Left renal pelvis (tissue), 4 donors: ENCODE data around the gene CLDN7. TPM values are rescaled to one million over a fixed set of nuclear protein-coding genes. Genes with fewer than 3 reads are reported as not detected.
A peak's percentile ranks its signal among the peaks of the same experiment; 100 is the strongest.

Experiments used
- DNase-seq, 4 donors: peaks; one replicate each; pipeline ENCODE4 v3.0.0-alpha.2; 2013; ENCODE audit warnings: low read depth in 4 of 4, low spot score in 3 of 4
- polyA plus RNA-seq, 4 donors: library from polyadenylated mRNA; unstranded; fragments of 120-200 nt; gene quantifications; one replicate each; pipeline ENCODE4 v1.2.1, GENCODE V29; 2013; ENCODE audit not compliant: insufficient read length in 4 of 4

CLDN7 gene
- polyA plus RNA-seq, 4 donors, result 1.3 to 58.7 (median 50.8) TPM

DNA sequence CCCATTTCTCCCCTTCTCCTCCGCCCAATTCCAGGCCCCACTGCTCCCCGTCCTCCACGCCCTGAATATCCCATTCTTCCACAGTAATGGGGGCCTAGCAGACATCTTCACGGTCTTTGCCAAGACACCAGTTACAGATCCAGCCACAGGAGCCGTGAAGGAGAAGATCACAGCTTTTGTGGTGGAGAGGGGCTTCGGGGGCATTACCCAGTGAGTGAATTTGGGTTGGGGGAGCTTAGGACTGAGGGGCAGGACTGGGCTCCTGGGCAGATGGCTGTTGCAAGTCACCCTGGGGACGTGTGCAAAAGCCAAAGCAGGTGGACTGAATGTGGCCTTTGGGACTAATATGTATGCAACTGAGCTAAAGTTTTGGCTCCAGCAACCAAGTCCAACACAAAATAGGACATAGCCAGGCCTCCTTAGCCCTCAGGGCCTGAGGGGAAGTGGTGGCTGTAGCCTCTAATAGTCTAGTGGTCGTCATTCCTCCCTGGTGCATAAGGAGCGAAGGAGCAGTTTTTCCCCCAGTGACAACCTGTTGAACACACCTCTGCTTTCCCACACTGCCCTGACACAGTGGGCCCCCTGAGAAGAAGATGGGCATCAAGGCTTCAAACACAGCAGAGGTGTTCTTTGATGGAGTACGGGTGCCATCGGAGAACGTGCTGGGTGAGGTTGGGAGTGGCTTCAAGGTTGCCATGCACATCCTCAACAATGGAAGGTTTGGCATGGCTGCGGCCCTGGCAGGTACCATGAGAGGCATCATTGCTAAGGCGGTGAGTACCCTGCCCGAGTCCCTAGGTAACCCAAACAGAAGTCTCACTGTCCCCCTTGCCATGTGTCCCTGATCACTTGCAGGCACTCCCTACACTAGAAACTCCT is 39.9 kb downstream of the CLDN7 start:
- DNase-seq, result no peak

DNA sequence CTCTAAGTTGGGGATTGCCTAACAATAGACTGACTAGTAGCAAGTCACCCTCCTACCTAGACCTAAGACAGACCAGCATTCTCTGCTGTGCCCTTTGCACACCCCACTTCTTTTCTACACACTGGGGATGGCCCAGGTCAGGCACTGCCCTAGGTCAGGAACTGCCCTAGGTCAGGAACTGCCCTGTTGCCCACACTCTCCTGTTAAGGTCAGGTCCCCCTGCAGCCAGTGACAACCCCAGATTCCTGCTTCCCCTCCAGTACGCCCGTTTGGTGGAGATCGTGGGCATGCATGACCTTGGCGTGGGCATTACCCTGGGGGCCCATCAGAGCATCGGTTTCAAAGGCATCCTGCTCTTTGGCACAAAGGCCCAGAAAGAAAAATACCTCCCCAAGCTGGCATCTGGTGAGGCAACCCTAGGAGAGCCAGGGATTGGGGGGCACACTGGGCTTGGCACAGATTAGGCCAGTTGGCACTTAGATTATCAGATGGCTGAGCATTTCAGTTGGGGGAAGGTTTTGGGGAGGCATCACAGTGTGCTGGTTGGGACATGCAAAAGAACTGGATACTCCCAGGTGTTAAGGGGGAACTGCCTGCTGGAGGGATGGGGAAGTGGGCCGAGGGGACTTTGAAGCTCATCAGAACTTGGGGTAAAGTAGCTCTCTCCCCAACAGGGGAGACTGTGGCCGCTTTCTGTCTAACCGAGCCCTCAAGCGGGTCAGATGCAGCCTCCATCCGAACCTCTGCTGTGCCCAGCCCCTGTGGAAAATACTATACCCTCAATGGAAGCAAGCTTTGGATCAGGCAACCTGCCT is 40.8 kb downstream of the CLDN7 start:
- DNase-seq, result no peak

DNA sequence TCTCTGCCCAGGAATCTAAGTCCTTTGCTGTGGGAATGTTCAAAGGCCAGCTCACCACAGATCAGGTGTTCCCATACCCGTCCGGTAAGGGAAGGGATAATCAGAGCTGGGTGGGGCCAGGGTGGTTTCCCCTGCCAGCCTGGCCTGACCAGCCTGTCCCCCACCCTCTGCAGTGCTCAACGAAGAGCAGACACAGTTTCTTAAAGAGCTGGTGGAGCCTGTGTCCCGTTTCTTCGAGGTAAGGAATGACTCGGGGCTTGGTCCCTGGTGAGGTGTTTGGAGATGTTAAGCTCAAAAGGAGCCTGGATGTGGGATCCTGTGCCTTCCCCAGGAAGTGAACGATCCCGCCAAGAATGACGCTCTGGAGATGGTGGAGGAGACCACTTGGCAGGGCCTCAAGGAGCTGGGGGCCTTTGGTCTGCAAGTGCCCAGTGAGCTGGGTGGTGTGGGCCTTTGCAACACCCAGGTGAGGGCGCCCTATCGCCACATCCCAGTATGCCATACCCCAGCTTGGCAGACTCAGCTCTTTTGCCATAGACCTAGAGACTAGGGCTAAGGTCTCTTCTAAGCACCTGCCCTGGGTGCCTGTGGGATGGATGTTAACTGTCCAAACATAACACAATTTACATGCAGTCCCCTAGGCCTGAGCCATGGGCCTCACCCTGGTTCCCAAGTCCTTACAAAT is 41.5 kb downstream of the CLDN7 start:
- DNase-seq, result no peak

DNA sequence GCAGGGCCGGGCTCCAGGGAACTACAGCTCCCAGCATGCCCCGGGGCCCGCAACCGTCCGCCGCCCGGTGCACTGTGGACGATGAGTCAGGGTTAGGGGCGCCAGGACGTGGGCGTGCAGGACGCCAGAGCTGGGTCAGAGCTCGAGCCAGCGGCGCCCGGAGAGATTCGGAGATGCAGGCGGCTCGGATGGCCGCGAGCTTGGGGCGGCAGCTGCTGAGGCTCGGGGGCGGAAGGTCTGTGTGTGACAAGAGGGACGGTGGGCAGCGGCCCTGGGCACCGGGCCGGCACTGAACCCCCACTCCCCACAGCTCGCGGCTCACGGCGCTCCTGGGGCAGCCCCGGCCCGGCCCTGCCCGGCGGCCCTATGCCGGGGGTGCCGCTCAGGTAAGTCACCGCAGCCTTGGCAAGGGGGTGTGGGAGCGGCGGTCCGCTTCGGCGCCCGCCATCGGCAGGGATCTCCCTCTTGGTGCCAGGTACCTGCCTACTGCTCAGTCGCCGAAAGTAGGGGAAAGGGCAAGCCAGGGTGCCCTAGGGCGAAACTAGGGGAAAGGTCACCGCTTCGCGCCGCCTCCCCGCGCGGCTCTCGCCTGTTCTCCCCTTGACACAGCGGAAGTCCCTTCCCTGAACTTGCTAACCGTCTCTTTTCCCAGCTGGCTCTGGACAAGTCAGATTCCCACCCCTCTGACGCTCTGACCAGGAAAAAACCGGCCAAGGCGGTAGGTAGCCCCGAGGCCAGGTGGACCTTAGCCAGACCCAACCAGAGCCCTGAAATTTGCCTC is 42.3 kb downstream of the CLDN7 start, which contains the start of the genes ACADVL and DLG4:
ACADVL (plus strand) TSS at position 127 of the 781 bp plus-strand sequence; CDS start at position 174, 47 bp downstream.
DLG4 (minus strand) TSS at position 25 of the 781 bp plus-strand sequence.
- DNase-seq, result peak in 1 of 4 donors; percentile 74

DNA sequence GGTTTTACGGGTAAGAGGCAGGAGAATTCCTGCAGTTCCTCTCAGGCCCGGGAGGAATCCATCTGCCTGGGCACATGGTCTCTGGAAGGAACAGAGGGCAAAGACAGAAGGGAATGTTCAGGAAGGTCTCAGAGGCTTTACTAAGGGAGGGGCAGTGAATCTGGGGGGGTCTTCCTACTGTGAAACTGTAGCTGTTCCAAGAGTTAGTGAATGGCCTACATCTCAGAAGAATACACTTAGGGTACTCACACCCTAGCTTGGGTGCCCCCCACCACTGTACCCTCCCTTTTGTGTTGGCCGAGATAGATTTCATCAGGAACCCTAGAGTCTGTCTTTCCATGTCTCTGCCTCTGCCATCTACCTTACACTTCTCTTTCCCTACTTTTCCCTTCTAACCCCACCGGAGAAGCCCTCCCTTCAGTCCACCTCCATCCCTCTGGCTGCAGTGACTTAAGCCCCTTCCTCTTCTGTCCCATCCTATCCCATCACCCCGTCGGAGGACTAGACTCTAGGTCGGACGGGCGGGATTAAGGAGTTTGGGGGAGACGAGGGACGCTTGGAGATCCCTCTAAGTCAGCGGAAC is 43.0 kb downstream of the CLDN7 start:
- DNase-seq, result no peak

DNA sequence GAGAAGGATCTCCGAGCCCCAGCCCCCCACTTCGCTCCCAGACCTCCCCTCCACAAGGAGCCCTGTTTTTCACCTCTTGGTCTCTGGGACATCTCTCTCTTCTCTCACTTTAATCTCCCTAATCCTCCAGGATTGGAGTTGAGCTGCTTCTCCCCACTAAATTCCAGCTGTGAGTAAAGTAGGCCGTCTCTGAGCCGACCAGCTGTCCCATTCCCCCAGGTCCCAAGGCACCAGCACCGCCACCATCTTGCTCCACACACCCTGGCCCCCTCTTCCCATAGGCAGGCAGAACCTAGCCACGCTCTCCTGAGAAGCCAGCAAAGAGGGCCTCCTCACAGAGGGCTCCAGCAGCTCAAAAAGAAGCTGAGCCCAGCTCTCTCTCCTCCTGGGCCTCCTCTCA is 43.5 kb downstream of the CLDN7 start:
- no peak for DNase-seq

DNA sequence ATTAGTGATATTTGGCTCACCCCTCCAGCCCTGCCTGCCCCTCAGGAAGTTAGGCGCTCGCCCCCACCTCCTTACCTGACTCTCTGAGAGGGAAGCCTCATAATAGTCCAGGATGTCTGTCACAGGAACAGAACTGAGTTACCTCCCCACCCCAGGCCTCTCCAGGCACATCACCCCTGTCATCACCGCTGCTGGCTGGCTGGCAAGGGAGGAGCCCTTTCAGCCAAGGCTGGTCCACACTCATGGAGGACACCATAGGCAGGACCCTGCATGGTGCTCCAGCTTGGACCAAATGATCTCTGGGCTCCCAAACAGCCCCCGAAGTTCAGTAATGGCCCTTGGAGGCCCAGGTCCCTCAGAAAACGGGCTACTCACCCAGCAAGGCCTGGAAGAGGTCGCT is 44.1 kb downstream of the CLDN7 start:
- DNase-seq, result no peak

DNA sequence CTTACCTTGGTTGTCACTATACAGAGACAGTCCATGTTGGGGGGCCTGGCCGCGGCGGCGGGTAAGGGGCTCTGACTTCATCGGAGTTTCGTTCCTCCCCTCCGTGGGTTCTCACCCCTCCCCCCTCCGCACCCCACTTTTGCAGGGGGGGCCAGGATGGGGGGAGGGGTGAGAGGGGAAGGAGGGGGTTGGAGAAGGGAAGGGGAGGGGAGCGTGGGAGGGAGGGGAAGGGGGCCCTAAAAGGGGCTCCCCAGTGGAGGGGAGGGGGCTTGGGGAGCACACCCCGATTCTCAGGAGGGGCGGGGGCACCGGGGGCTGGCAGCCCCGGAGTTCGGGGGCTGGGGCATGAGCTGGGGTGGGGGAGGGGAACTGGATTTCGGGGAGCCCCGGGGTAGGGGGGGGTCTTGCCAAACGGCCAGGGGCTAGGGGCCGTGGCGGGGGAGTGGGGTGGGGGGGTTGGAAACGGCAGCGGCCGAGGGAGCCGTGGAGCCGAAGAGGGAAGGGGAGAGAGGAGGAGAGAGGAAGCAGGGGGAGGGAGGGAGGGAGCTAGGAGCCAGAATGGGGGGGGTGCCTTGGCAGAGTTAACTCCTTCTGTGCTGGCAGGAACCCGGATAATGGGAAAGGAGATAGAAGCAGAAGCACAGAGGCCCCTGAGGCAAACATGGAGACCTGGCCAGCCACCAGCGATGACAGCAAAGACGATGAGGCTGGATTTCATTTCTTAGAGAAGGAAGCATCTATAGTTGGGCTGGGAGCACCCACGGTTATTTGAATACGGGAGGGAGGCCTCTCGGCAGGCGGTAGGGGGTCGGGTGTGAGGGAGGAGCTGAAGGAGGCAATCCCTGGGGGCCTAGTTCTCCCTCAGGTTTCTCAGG is 44.9 kb downstream of the CLDN7 start:
- peak in 1 of 4 donors; percentile 72 for DNase-seq

DNA sequence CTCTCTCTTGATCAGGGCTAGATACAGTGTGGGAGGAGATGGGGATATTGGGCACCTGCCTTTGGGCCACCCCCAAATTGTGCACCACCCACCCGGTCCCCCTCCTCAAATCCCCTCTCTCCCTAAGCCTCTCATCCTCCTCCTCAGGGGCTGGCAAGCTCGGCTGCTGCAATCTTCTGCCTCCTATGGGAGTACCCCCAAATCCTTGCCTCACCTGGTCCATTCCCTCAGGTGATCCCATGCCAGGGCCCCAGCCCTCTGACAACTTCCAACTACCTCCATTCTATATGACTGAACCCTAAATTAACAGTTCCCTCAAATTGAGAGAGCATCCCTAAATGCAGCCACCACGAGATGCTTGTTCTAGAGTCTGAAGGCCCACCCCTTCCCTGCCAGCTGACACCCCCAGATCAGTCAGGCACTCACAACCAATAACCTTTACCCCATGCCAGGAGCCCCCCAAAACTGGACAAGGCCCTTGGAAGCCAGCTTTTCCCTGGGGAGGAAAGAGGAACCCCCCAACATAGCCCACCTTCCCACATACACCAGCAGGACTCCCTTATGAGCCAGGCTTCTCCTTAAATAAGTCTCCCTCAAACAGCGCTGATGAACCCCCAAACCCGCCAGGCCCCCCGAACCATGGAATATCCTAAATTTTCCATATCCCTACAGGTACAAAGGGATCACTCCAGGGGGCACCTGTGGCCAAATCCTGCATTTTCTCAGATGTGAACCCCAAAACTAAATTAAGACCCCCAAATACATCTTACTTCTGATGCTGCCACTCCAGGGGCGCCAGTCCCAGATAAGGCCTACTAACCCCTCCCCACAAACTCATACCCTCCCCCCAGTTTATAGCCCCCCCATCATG is 45.8 kb downstream of the CLDN7 start:
- DNase-seq, result no peak

DNA sequence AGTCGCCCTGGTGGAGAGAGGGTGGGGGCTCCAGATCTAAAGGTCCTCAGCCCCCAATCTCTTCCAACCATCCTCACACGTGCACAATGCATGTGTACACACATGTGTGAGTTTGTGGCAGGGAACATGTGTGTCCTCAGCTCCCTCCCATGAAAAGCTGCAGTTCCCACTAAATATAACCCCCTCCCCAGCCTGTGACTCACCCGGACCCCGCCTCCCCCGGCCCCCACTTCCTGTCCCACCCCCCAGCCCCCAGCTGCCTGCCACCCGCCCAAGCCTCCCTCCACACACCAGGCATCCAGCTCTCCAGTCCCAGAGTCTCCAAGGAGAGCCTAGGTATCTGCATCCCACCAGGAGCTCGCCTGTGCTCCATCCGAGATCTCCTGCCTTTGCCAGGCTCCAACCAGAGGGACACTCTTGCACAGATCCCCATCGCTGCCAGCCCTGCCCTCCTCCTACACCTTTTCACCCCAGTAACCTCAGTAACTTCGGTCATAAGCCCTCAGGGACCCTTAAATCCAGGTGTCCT is 46.6 kb downstream of the CLDN7 start:
- DNase-seq, result no peak

DNA sequence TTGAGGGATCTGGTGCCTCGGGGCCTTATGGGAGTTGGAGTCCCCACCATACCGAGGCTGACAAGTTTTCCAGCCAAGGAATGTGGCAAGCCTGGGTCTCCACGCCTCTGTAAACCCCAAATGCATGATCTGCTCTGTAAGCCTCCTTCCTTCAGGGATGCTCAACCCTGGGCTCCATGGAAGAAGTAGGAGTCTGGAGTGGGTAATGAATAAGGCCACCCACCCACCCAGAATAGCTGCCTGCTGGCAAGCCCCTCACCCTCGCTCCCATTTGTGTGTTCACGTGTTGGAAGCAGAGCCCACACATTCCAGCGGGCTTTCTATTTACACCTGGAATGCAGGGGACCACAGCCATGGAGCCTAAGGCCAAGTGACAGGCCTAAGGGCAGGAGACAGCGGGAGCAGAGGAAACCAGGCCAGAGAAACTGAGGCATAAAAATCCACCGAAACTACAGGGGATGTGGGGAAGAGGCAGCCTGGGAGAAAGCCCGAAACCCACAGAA is 47.1 kb downstream of the CLDN7 start:
- DNase-seq, result peak in 2 of 4 donors; percentile 88 to 90

DNA sequence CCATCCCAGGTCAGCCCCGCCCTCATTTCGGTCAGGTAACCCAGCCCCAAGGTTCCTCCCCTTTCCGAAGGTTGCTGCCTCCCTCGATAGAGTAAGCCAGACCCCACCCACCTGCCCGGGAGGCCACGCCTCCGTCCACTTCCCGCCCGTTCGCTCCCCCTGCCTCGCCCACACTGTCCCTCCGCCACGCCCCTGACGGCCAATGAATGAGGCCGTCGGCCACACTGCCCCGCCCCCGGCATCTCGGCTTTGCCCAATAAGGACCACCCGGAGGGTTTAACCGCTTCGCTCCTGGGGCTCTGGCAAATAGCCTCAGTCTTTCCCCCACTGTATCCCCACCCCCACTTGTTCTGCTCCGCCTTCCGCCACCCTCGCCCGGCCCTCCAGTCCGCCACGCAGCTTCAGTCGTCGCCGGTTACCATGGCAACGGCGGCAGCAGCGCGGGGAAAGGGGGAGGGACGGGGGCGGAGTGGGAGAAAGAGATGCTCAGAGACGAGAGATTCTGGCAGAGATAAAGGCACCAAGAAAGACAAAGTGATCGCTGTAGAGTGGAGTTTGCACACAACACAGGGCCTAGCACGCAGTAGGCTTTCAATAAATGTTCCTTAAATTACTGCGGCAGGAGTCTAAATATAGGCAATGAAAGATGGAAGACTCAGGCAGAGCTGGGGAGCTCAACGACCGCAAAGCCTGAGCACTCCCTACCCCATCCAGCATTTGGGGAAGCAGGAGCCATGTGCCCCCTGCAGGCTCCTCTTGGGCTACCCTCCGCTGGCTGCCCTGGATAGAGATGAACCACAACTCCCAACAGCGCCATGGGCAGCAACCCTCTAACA is 47.8 kb downstream of the CLDN7 start:
- peak; percentile 93 to 97 (median 96) for DNase-seq

DNA sequence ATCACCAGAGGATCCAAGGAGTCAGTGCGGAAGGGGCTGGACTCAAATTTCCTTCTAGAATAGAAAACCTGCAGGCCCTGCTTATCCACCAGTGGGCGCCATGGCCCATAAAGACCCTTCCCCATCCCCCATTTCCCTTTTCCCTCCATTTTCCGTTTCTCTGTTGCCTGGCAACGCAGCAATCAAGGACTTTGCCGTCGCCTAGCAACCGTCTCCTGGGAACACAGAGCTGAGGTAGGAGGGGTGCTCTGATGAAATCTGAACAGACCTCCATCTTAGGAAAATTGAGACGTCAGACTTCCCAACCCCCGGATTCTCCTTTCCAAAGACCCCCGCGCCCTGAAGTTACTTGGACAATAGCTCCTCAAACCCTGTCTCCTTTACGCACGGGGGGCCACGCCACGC is 48.4 kb downstream of the CLDN7 start:
- DNase-seq, result peak in 3 of 4 donors; percentile 83 to 92 (median 91)

DNA sequence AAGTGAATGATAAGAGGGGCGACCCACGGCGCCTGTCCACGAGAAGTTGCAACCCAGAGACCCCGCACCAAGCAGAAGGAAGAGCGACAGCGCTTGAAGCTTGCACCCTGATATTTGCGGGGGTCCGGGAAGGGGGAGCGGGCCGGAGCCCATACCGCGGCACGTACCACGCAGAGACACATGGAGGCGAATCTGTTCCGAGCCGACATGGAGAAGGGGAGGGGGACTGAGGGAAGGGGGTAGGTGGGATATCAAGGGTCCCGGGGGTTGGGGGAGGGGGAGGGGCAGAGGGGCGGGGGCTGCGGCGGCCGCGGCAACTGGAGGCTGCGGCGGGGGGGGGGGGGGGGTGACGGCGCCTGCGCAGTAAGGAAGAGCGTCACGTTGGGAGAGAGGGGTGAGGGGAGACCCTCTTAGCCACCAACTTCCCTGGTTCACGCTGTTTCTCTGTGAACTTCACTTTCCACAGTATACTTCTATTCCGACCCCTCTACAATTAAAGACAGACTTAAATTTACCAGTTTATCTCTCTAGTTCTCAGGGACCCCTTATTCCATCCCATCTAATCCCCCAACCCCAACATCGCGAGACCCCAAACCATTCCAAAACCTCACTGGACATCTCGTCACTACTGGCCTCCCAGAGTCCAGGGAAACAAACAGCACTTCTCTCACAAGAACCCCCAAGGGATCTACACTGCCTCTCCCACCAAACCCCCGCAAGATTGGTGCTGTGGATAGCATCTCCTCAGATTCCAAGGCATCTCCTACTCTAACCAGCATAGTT is 50.6 kb downstream of the CLDN7 start:
- DNase-seq, result no peak
